ENCODE measurements around the gene LETM1. TPM values are rescaled to one million over a fixed set of nuclear protein-coding genes. Genes with fewer than 3 reads are reported as not detected.

The LETM1 gene
- total RNA-seq, 1 donor from 2014 or later, result 60.3 TPM

GRCh38 chr4:1856943-1857699, 1.2 kb upstream of the LETM1 start:
- peak overlapping the region; percentile 66 for H3K27ac Mint-ChIP-seq (ENCODE audit: unreplicated experiment)
- H3K4me1 Mint-ChIP-seq (ENCODE audit: low read depth, unreplicated experiment), result peaks cover 8% of the 10 kb centered on the region
- DNase-seq (ENCODE audit: low read depth), result no peak
- peaks cover 5% of the 10 kb centered on the region for H3K36me3 ChIP-seq (ENCODE audit: insufficient read depth, low read length)
- no peaks in the 10 kb centered on the region for H3K27me3 ChIP-seq (ENCODE audit: insufficient read depth, low read length)
- peaks cover 25% of the 10 kb centered on the region for H4K20me1 ChIP-seq (ENCODE audit: insufficient read depth, low read length)
- H3K79me2 ChIP-seq (ENCODE audit: insufficient read depth, low read length), result peaks cover 54% of the 10 kb centered on the region
- FAIRE-seq, result no peak
- H3K27me3 Mint-ChIP-seq (ENCODE audit: low read depth, unreplicated experiment), result peaks cover 14% of the 10 kb centered on the region
- H3K4me3 Mint-ChIP-seq (ENCODE audit: unreplicated experiment), result peak overlapping the region; percentile 84
- peak overlapping the region; percentile 88 for H3K4me3 ChIP-seq (ENCODE audit: insufficient read depth, low read depth, low read length)
- TF ChIP-seq CTCF (IDR thresholded peaks at IDR 0.05; ENCODE audit: insufficient read depth, low read depth, low read length) (no peak), EZH2 (IDR thresholded peaks at IDR 0.05; ENCODE audit: insufficient read depth, low read length) (no peak)
- peaks cover 15% of the 10 kb centered on the region for H3K4me1 ChIP-seq (ENCODE audit: insufficient read depth, low read length)
- H3K9me3 Mint-ChIP-seq (ENCODE audit: unreplicated experiment), result no peaks in the 10 kb centered on the region
- H2AFZ ChIP-seq (ENCODE audit: low read depth, low read length), result peak overlapping the region; percentile 91
- H3K27ac ChIP-seq (ENCODE audit: low read depth, low read length), result peak overlapping the region; percentile 61
- peak overlapping the region; percentile 89 for H3K9ac ChIP-seq (ENCODE audit: low read length)
- peaks cover 4% of the 10 kb centered on the region for H3K36me3 Mint-ChIP-seq (ENCODE audit: low read depth, unreplicated experiment)
- no peaks in the 10 kb centered on the region for H3K9me3 ChIP-seq (ENCODE audit: insufficient read depth, low read depth, low read length)
- H3K4me2 ChIP-seq (ENCODE audit: low read length), result peak overlapping the region; percentile 91

GRCh38 chr4:1855333-1856070, 454 bp downstream of the LETM1 start:
- Mint-ChIP-seq H3K4me1 (ENCODE audit: low read depth, unreplicated experiment) (peaks cover 13% of the 10 kb centered on the region), H3K4me3 (ENCODE audit: unreplicated experiment) (peak overlapping the region; percentile 88), H3K27me3 (ENCODE audit: low read depth, unreplicated experiment) (peaks cover 5% of the 10 kb centered on the region), H3K27ac (ENCODE audit: unreplicated experiment) (peak overlapping the region; percentile 66), H3K36me3 (ENCODE audit: low read depth, unreplicated experiment) (peaks cover 4% of the 10 kb centered on the region), H3K9me3 (ENCODE audit: unreplicated experiment) (no peaks in the 10 kb centered on the region)
- Histone ChIP-seq H2AFZ (ENCODE audit: low read depth, low read length) (peak overlapping the region; percentile 91), H3K9me3 (ENCODE audit: insufficient read depth, low read depth, low read length) (no peaks in the 10 kb centered on the region), H3K9ac (ENCODE audit: low read length) (peak overlapping the region; percentile 89), H3K27me3 (ENCODE audit: insufficient read depth, low read length) (no peaks in the 10 kb centered on the region), H3K36me3 (ENCODE audit: insufficient read depth, low read length) (peaks cover 5% of the 10 kb centered on the region), H3K4me1 (ENCODE audit: insufficient read depth, low read length) (peaks cover 14% of the 10 kb centered on the region), H4K20me1 (ENCODE audit: insufficient read depth, low read length) (peaks cover 41% of the 10 kb centered on the region), H3K79me2 (ENCODE audit: insufficient read depth, low read length) (peaks cover 68% of the 10 kb centered on the region), H3K4me2 (ENCODE audit: low read length) (peak overlapping the region; percentile 91), H3K4me3 (ENCODE audit: insufficient read depth, low read depth, low read length) (peak overlapping the region; percentile 88), H3K27ac (ENCODE audit: low read depth, low read length) (peak overlapping the region; percentile 56)
- no peak for FAIRE-seq
- TF ChIP-seq EZH2 (IDR thresholded peaks at IDR 0.05; ENCODE audit: insufficient read depth, low read length), result no peak
- TF ChIP-seq CTCF (IDR thresholded peaks at IDR 0.05; ENCODE audit: insufficient read depth, low read depth, low read length), result no peak
- DNase-seq (ENCODE audit: low read depth), result no peak

Measured in astrocyte (in vitro differentiated cells and primary cell).